ENCODE results near the gene METTL5. TPM values are rescaled to one million over a fixed set of nuclear protein-coding genes. Genes with fewer than 3 reads are reported as not detected.

The METTL5 gene
- total RNA-seq: 50.4 and 99.0 TPM in 2 replicates

GRCh38 chr2:169824373-169825333 is at the start of gene METTL5:
TSS of gene METTL5 (minus strand) at chr2:169824905. CDS start at chr2:169824597, 308 bp downstream.

GRCh38 chr2:169827272-169828140 is 2.8 kb upstream of the METTL5 start, which contains the start of gene UBR3:
TSS of gene UBR3 (plus strand) at chr2:169827454. CDS start at chr2:169827508, 54 bp downstream.

DNA sequence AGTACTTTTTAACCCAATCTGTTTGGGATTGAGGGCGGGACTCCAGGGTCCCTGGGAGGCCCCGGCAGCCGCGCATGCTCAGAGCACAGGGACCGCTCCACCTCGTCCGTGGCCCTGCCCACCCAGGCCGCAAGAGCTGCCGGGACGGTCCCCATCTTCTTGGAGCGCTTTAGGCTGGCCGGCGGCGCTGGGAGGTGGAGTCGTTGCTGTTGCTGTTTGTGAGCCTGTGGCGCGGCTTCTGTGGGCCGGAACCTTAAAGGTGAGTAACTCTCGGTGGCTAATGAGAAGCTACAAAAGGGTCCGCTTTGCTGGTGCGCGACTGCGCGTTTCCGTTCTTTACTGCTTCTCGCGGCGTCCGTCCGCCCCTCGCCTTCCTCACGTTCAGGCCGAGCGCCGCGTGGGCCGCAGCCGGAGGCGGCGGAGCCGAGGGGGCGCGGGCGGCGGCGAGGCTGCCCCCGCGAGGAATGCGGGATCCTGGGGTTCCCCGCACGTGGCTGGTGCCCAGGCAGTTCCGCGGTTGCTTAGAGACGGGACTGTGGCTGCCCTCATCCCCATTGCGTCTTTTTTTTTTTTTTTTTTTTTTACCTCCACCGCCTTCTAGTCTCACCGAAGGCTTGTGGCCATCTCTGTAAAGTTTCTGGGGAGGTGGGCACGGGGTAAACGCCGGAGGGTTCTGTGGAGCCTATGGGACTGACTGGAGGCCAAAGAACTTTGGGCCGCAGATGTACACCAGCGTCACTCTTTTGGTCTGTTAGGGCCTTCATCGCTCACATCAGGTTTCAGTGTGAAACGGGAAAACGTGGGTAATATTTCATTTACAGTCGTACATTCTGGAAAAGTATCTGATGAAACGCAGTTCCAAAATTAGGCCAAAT is 25.8 kb downstream of the METTL5 start, which contains the start of gene SSB:
Gene SSB, plus strand, starts transcription at position 154 of the 875 bp plus-strand sequence. CDS start 2,090 bp downstream, outside the sequence.

Other genes with a start within 250 kb of the METTL5 start
- gene PPIG, start 240.6 kb downstream of the METTL5 start, total RNA-seq: 12.5 and 14.2 TPM in 2 replicates
- gene CFAP210, start 130.5 kb downstream of the METTL5 start, total RNA-seq: not detected in 2 replicates
- gene PHOSPHO2, start 130.4 kb downstream of the METTL5 start, total RNA-seq: 0.60 and 1.1 TPM in 2 replicates
- gene KLHL23, start 91.1 kb downstream of the METTL5 start, total RNA-seq: 0.35 and 1.0 TPM in 2 replicates
- 67.0 and 89.0 TPM in 2 replicates for gene SSB, start 26.0 kb downstream of the METTL5 start, total RNA-seq
- gene UBR3, start 2.5 kb upstream of the METTL5 start, total RNA-seq: 13.1 and 13.4 TPM in 2 replicates

All from pericardium fibroblast (primary cell).